GM10266 (cell line): Measurements from ENCODE around the gene PXDN.

ENCODE experiments used
- DNase-seq: peaks from one replicate; pipeline ENCODE4 v3.0.0; 2012; ENCODE audit errors: extremely low spot score
- TF ChIP-seq, protein P1 (sequence below): IDR thresholded peaks from 2 replicates; pipeline ENCODE4 v1.5.1; 2012; ENCODE audit warnings: mild to moderate bottlenecking, low read depth; ENCODE audit not compliant: control insufficient read depth, insufficient read depth; ENCODE audit errors: missing control alignments

Gene PXDN

DNA sequence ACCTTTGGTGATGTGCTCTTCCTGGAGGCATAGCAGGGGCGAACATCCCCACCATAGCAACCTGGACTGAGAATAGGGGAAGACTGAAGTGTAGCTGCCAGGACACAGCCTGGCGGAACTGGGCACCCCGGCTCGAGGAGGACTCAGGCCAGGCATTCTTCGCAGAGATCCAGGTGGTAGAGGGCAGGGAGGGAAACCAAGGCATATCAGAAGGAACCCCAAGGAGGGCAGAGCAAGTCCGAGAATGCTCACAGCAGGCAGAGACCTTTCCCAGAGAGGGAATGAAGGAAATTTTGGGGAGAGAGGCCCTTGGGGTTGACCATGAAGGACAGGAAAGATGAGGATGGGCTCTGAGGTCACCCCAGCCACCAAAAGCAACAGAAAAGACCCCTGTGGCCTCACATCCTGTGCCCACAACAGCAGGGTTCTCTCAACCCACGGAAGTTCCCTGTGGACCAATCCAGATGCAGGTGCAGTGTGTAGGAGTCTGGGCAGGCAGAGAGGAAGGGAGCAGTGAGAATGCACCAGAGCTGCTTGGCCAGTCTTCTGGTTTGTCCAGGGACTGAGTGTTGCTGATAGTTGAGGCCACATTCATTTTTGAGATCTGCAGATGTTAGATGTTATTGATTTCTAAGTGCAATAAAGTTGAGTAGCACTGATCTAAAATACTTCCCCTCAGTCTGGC, 136.9 kb downstream of the PXDN start:
- TF ChIP-seq, protein P1, sequence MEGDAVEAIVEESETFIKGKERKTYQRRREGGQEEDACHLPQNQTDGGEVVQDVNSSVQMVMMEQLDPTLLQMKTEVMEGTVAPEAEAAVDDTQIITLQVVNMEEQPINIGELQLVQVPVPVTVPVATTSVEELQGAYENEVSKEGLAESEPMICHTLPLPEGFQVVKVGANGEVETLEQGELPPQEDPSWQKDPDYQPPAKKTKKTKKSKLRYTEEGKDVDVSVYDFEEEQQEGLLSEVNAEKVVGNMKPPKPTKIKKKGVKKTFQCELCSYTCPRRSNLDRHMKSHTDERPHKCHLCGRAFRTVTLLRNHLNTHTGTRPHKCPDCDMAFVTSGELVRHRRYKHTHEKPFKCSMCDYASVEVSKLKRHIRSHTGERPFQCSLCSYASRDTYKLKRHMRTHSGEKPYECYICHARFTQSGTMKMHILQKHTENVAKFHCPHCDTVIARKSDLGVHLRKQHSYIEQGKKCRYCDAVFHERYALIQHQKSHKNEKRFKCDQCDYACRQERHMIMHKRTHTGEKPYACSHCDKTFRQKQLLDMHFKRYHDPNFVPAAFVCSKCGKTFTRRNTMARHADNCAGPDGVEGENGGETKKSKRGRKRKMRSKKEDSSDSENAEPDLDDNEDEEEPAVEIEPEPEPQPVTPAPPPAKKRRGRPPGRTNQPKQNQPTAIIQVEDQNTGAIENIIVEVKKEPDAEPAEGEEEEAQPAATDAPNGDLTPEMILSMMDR = no peak

DNA sequence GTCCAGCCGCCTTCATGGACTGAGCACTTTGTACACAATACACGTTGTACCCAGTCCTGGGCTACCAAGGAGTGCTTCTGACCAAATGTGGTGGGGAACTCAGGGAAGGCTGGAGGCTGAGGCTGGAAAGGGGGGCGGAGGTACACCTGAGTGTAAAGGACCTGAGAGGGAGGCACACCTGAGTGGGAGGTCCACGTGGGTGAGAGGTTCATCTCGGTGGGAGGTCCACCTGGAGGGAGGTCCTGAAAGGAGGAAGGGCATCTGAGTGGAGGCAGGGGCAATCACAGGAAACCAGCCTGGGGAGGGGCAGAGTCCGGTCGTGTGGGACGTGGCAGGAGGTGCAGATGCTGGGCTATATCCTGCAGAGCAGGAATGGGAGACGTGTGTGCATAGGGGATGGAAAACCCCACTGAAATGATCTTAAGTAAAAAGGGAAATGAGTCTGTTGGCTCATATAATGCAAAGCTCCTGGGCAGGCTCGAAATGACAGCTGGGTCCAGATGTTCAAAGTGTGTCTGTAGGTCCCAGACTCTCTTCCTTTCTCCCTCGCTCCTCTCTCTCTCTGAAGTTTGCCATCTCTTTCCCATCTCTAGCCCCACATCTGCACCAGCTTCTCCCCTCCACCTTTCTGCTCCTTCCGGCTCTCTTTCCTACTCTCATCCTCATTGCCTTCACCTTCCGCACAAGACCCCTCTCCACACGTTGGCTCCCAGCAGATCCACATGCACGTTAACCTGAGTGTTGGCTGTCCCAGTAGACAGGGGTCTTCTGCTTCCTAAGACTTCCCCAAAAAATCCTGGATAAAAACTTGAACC, 137.7 kb downstream of the PXDN start:
- TF ChIP-seq, protein P1 = no peak
- DNase-seq = no peak

More for the DNA sequence above, 136.9 kb downstream of the PXDN start:
- DNase-seq = no peak

DNA sequence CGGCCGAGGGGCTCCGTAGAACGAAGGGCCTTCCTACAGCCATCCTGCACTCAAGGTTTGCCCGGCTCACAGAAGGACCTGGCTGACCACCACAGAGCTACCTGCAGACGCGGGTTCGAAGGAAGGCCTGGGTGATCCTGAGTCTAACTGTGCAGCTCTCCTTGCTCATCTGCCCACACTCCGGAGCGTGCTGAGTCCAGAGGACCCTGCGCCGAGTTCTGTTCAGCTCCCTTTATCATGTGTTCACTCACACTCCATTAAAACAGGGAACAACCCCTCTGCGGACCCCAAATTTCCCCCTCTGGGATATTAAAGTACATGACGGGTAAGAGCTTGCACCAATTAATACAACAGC, 138.3 kb downstream of the PXDN start:
- DNase-seq = no peak
- TF ChIP-seq, protein P1 = no peak

DNA sequence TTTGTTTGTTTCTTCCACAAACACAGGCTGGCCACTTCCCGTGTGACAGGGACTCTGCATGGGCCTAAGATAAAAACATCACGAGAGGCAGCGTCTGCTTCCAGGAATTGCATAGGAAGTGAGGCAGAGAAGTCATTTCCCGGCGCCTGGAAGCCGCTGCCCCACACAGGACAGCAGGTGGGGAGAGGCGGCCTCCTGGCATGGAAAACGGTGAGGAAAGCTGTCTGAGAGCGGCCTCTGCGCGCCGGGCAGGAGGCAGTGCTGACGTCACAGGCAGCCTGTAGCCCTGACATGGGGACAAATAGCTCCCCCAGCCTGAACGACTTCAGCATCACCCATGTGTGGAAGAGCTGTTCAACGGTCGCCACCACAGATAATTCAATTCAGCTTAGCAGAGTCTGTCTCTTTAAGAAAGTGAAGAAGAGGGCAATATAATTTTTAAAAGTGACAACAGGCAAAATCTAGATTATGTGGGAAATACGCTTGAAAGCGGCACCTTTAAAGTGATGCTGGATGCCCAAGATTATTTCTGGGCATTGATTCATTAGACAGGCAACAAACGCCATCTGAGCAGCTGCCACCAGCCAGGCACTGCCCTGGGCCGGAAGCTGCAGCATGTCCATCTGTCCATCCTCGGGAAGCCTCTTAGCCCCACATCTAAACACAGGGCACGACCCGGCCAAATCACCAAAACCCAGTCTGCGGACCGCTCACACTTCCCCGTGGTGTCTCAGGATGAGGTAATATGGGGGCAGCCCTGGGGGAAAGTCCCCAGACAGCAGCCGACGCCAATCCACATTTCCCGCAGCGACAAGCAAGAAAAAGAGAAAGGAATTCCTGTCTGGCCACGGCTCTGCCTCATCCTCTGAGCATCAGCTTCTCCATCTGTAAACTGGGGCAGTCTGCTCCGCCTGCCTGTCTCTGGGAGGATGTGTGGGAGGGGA, 138.9 kb downstream of the PXDN start:
- TF ChIP-seq, protein P1 = no peak
- no peak for DNase-seq

DNA sequence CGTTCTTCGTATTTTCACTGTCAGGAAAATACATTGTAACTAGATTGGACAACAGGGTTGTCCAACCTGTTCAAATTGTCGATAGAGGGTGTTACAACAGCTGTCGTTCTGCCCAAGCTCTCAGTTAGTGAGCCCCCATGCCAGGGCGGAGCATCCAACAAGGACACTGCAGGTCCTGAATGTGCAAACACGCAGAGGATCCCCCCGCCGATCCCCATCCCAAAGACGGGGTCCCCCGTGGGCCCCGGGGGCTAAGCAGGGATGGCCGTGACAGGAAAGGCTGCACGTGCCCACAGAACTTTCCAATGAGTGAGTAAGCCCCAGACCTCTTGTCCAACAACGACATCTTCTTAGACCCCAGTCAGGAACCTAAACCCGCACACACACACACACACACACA, 140.8 kb downstream of the PXDN start:
- DNase-seq = no peak
- TF ChIP-seq, protein P1 = no peak

DNA sequence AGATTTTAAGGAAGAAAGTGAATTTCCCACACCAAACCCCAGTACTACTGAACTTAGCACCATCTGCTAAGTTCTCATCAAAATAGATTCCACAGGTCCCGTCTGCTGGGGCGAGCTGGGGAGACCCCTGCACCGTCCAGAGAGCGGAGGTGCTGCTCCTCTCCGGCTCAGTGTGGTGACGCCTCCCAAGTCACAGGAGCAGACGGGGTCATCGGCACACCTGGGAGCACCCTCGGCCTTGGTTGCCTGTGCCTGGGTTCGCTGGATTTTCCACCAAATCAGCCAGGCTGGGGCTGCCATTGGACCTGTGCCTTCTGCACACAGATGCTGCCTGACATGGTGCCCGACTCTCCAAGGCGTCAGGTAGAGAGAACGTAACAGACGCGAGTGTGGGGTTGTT, 141.3 kb downstream of the PXDN start:
- no peak for DNase-seq

More for the DNA sequence above, 141.3 kb downstream of the PXDN start:
- TF ChIP-seq, protein P1 = no peak
